ENCODE measurements around the gene GCG. TPM values are rescaled to one million over a fixed set of nuclear protein-coding genes. Genes with fewer than 3 reads are reported as not detected.

GCG gene
- total RNA-seq, 1 experiment from 2014 or later = not detected

- POLR2A ChIA-PET = no interaction called here
- H2AFZ ChIP-seq (ENCODE audit: low read depth, low read length, poor library complexity, severe bottlenecking) = no peak overlapping the region
- CTCF ChIA-PET = no interaction called here
These were observed 12.8 kb upstream of the GCG start for GRCh38 chr2:162164802-162165201.

More at GRCh38 chr2:162164802-162165201, 12.8 kb upstream of the GCG start:
- RAD21 ChIA-PET (ENCODE audit: low non-redundant PET in 1 of 2, low total read pairs in 2 of 2, uncharacterized antibody in 2 of 2, unreplicated experiment in 2 of 2) = no interaction called here
- Histone ChIP-seq H3K4me1 (ENCODE audit: control insufficient read depth in 1 of 2, insufficient read depth in 2 of 2, low read length in 2 of 2) (no peaks in the 10 kb centered on the region), H3K27ac (ENCODE audit: low read depth, low read length) (no peak overlapping the region), H4K20me1 (ENCODE audit: insufficient read depth) (no peaks in the 10 kb centered on the region), H3K4me3 (replicated peaks in 1 of 2; ENCODE audit: low read depth in 1 of 2, low read length in 2 of 2) (no peak overlapping the region), H3K9me2 (ENCODE audit: insufficient read depth) (no peaks in the 10 kb centered on the region), H3K9me3 (ENCODE audit: control insufficient read depth in 1 of 2, insufficient read depth in 1 of 2, low read depth in 1 of 2, low read length in 2 of 2) (no peaks in the 10 kb centered on the region), H3K9ac (ENCODE audit: low read length) (no peak overlapping the region), H3K4me2 (ENCODE audit: low read length) (no peak overlapping the region), H3K79me2 (ENCODE audit: insufficient read depth, low read length) (no peaks in the 10 kb centered on the region), H3K27me3 (ENCODE audit: insufficient read depth, low read length) (no peaks in the 10 kb centered on the region), H3K36me3 (ENCODE audit: control insufficient read depth in 1 of 2, insufficient read depth in 2 of 2, low read length in 2 of 2) (no peaks in the 10 kb centered on the region)
- DNase-seq (ENCODE audit: low read depth, low spot score) (no peak), ATAC-seq (no peak)
- TF ChIP-seq SP1 (IDR thresholded peaks at IDR 0.05; ENCODE audit: low read depth) (no peak), SIN3A (IDR thresholded peaks at IDR 0.05; ENCODE audit: low read depth) (no peak), JUND (IDR thresholded peaks at IDR 0.05) (no peak), EZH2phosphoT487 (IDR thresholded peaks at IDR 0.05; ENCODE audit: borderline replicate concordance) (no peak), MAX (IDR thresholded peaks at IDR 0.05) (no peak), POLR2A (IDR thresholded peaks at IDR 0.05; ENCODE audit: borderline replicate concordance, extremely low read depth, insufficient read depth, insufficient read length) (no peak), YY1 (IDR thresholded peaks at IDR 0.05; ENCODE audit: extremely low read depth, insufficient replicate concordance, low read depth, low read length) (no peak), TCF7L2 (IDR thresholded peaks at IDR 0.05; ENCODE audit: borderline replicate concordance, extremely low read depth, insufficient read depth, insufficient read length) (no peak), ZBTB33 (IDR thresholded peaks at IDR 0.05; ENCODE audit: extremely low read depth, insufficient replicate concordance, low read length) (no peak), POLR2AphosphoS5 (IDR thresholded peaks at IDR 0.05; ENCODE audit: low read depth, low read length) (no peak), ATF3 (IDR thresholded peaks at IDR 0.05) (no peak), FOSL1 (IDR thresholded peaks at IDR 0.05; ENCODE audit: low read depth) (no peak), ELF1 (IDR thresholded peaks at IDR 0.05; ENCODE audit: borderline replicate concordance, low read depth) (no peak), EGR1 (IDR thresholded peaks at IDR 0.05; ENCODE audit: low read depth) (no peak), REST (IDR thresholded peaks at IDR 0.05; ENCODE audit: low read depth) (no peak), SRF (IDR thresholded peaks at IDR 0.05; ENCODE audit: low read depth) (no peak), EZH2 (IDR thresholded peaks at IDR 0.05) (no peak)
- no TSS peak for BruUV-seq (replicated peaks)
- intact Hi-C loops (cut with micrococcal nuclease) = no loop called here

Measured in HCT116 (cell line).